HG03432 (cell line): ENCODE results near the gene KASH5.
"Not testable (repeated sequence)": the region's sequence is repeated elsewhere in the genome, so short reads cannot be mapped to it uniquely, and the experiment has no call there.

Experiments used
- ATAC-seq: cut with Tn5 transposase; IDR thresholded peaks from one replicate; pipeline ENCODE4 v1.9.1; 2021; ENCODE audit warnings: mild to moderate bottlenecking, moderate library complexity; ENCODE audit not compliant: unreplicated experiment

KASH5 gene

GRCh38 chr19:49453013-49453756, 65.1 kb downstream of the KASH5 start, which contains the start of gene ALDH16A1:
Gene ALDH16A1 (plus strand): TSS chr19:49453225. CDS start chr19:49453332, 107 bp downstream.
- ATAC-seq: peak; percentile 82

GRCh38 chr19:49453757-49454240, 65.8 kb downstream of the KASH5 start:
- ATAC-seq: no peak

- no peak for ATAC-seq
Measured at GRCh38 chr19:49455773-49456172, 67.7 kb downstream of the KASH5 start.

- no peak for ATAC-seq
Measured at GRCh38 chr19:49456326-49456725, 68.3 kb downstream of the KASH5 start.

GRCh38 chr19:49458567-49458903, 70.5 kb downstream of the KASH5 start:
- no peak for ATAC-seq

- no peak for ATAC-seq
Measured at GRCh38 chr19:49459388-49459787, 71.3 kb downstream of the KASH5 start.

GRCh38 chr19:49461130-49461529, 73.1 kb downstream of the KASH5 start:
- ATAC-seq: not testable (repeated sequence)

- no peak for ATAC-seq
Measured at GRCh38 chr19:49461656-49462055, 73.6 kb downstream of the KASH5 start.

GRCh38 chr19:49462492-49462891, 74.4 kb downstream of the KASH5 start:
- no peak for ATAC-seq

GRCh38 chr19:49463960-49464740, 76.1 kb downstream of the KASH5 start:
- no peak for ATAC-seq

GRCh38 chr19:49465371-49465770, 77.3 kb downstream of the KASH5 start:
- ATAC-seq: no peak
